HUES6 (cell line): ENCODE data around the gene CENATAC.
"Not testable (repeated sequence)": the region's sequence is repeated elsewhere in the genome, so short reads cannot be mapped to it uniquely, and the experiment has no call there.

Experiments
- H3K27ac ChIP-seq: 2 replicates; pipeline ENCODE4 v1.7.0; 2013; ENCODE audit warnings: low read depth, mild to moderate bottlenecking, low read length, inconsistent platforms
- H3K27me3 ChIP-seq: 2 replicates; pipeline ENCODE4 v1.6.1; 2013; ENCODE audit warnings: low read length; ENCODE audit not compliant: control insufficient read depth, insufficient read depth
- H3K36me3 ChIP-seq: 2 replicates; pipeline ENCODE4 v1.6.1; 2013; ENCODE audit warnings: low read length; ENCODE audit not compliant: control insufficient read depth, insufficient read depth
- H3K4me1 ChIP-seq: 2 replicates; pipeline ENCODE4 v1.6.1; 2013; ENCODE audit warnings: low read length; ENCODE audit not compliant: control insufficient read depth, insufficient read depth
- H3K4me3 ChIP-seq: 2 replicates; pipeline ENCODE4 v1.5.1; 2013; ENCODE audit warnings: low read depth, low read length
- H3K9ac ChIP-seq: one replicate; pipeline ENCODE4 v1.6.1; 2013; ENCODE audit warnings: mild to moderate bottlenecking, low read length
- H3K9me3 ChIP-seq: 2 replicates; pipeline ENCODE4 v1.6.1; 2013; ENCODE audit warnings: low read depth, low read length; ENCODE audit not compliant: control insufficient read depth, insufficient read depth

Gene CENATAC

GRCh38 chr11:118969508-118969907, 28.4 kb upstream of the CENATAC start:
- H3K36me3 ChIP-seq, H3K27me3 ChIP-seq, H3K4me1 ChIP-seq, H3K9me3 ChIP-seq, H3K27ac ChIP-seq, H3K4me3 ChIP-seq, H3K9ac ChIP-seq: not testable (repeated sequence)

DNA sequence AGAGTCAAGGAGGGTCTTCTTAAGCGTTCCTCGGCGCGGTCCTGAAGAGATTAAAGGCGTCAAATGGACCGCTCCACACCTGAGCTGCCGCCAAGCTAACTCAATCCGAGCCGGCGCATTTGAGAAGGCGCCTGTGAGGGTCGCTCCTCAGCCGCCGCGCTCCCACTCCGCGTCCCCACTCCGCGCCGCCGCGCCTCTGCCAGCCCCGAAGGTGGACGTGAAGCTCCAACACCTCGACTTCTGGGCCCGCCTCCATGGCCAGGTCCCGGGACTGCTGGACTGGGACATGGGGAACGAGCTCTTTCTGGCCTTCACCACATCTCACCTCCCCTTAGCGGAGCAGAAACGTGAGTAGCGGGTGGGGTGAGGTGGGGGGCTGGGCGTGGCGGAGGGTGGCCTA, 26.3 kb upstream of the CENATAC start, which contains the start of gene FOXR1:
TSS of gene FOXR1 (plus strand) at position 116 of the 400 bp plus-strand sequence. CDS start at position 287, 171 bp downstream.
- Histone ChIP-seq H3K4me3 (no peak within 1 kb of the TSS), H3K27me3 (0 out of 2 replicates have a peak, but pooled peaks cover 6% of the 10 kb centered on the region), H3K9ac (no peak within 1 kb of the TSS), H3K36me3 (no peaks in the 10 kb centered on the region), H3K27ac (no peak within 1 kb of the TSS), H3K9me3 (no peaks in the 10 kb centered on the region), H3K4me1 (no peaks in the 10 kb centered on the region)

GRCh38 chr11:118973985-118974384, 24.0 kb upstream of the CENATAC start:
- Histone ChIP-seq H3K36me3 (no peaks in the 10 kb centered on the region), H3K9me3 (no peaks in the 10 kb centered on the region), H3K4me1 (no peaks in the 10 kb centered on the region), H3K4me3 (no peak overlapping the region), H3K27ac (no peak overlapping the region), H3K9ac (no peak overlapping the region), H3K27me3 (0 out of 2 replicates have a peak, but pooled peaks cover 6% of the 10 kb centered on the region)

- Histone ChIP-seq H3K4me3 (no peak overlapping the region), H3K4me1 (peaks cover 16% of the 10 kb centered on the region), H3K9ac (no peak overlapping the region), H3K27ac (no peak overlapping the region), H3K9me3 (no peaks in the 10 kb centered on the region), H3K27me3 (peaks cover 6% of the 10 kb centered on the region; the same call in 1 of the 2 replicates), H3K36me3 (no peaks in the 10 kb centered on the region)
Measured at GRCh38 chr11:118975771-118976709, 21.9 kb upstream of the CENATAC start.

DNA sequence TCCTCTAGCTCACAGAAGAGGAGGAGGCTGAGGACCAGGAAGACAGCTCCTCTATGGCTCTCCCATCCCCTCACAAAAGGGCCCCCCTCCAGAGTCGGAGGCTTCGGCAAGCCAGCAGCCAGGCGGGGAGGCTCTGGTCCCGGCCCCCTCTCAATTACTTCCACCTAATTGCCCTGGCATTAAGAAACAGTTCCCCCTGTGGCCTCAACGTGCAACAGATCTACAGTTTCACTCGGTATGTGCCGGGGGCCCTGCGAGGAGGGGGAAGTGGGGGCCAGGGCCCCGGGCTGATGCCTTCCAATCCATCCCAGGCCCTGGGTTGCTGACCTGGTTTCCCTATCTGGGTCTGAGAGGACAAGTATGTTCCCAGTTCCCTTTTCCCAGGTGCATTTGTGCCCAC, 18.5 kb upstream of the CENATAC start:
- Histone ChIP-seq H3K9me3 (no peaks in the 10 kb centered on the region), H3K36me3 (no peaks in the 10 kb centered on the region), H3K4me3 (no peak overlapping the region), H3K27me3 (peaks cover 6% of the 10 kb centered on the region; the same call in 1 of the 2 replicates), H3K9ac (no peak overlapping the region), H3K27ac (no peak overlapping the region), H3K4me1 (peaks cover 16% of the 10 kb centered on the region)

- peak overlapping the region; percentile 27; the same call in 1 of the 2 replicates for H3K4me3 ChIP-seq
- no peaks in the 10 kb centered on the region for H3K9me3 ChIP-seq
- peaks cover 6% of the 10 kb centered on the region; the same call in 1 of the 2 replicates for H3K27me3 ChIP-seq
- H3K27ac ChIP-seq: no peak overlapping the region
- peaks cover 16% of the 10 kb centered on the region for H3K4me1 ChIP-seq
- H3K9ac ChIP-seq: no peak overlapping the region
- H3K36me3 ChIP-seq: no peaks in the 10 kb centered on the region
Measured at GRCh38 chr11:118980191-118980881, 17.6 kb upstream of the CENATAC start.

DNA sequence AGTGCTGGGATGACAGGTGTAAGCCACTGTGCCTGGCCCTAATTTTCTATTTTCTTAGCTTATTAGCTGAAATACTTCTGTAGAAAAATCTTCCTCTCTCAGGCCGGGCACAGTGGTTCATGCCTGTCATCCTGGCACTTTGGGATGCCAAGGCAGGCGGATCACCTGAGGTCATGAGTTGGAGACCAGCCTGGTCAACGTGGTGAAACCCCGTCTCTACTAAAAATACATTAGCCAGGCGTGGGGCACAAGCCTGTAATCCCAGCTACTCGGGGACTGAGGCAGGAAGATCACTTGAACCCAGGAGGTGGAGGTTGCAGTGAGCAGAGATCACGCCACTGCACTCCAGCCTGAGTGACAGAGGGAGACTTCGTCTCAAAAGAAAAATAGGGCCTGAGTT, 13.6 kb upstream of the CENATAC start:
- not testable (repeated sequence) for H3K9ac ChIP-seq, H3K36me3 ChIP-seq, H3K27ac ChIP-seq, H3K27me3 ChIP-seq, H3K4me3 ChIP-seq, H3K9me3 ChIP-seq
- peaks cover 13% of the 10 kb centered on the region for H3K4me1 ChIP-seq

GRCh38 chr11:118984825-118985224, 13.1 kb upstream of the CENATAC start:
- Histone ChIP-seq H3K27me3 (no peaks in the 10 kb centered on the region; the same call in 1 of the 2 replicates), H3K27ac (no peak overlapping the region), H3K36me3 (no peaks in the 10 kb centered on the region), H3K4me3 (no peak overlapping the region), H3K4me1 (peaks cover 10% of the 10 kb centered on the region), H3K9me3 (no peaks in the 10 kb centered on the region), H3K9ac (no peak overlapping the region)

DNA sequence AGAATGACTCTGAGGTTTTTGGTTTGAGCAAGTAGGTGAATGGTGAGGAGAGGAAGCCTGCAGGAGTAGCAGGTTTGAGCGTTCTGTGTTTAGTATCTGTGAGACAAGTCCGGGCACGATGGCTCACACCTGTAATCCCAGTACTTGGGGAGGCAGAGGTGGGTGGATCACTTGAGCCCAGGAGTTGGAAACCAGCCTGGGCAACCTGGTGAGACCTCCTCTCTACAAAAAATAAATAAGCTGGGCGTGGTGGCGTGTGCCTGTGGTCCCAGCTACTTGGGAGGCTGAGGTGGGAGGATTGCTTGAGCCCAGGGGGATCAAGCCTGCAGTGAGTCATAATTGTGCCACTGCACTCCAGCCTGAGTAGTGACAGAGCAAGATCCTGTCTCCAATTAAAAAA, 9.7 kb upstream of the CENATAC start:
- Histone ChIP-seq H3K9me3 (peaks cover 6% of the 10 kb centered on the region; the same call in 1 of the 2 replicates), H3K36me3 (0 out of 2 replicates have a peak, but pooled peaks cover under 1% of the 10 kb centered on the region), H3K4me1 (no peaks in the 10 kb centered on the region; the same call in 1 of the 2 replicates), H3K27ac (no peak overlapping the region), H3K9ac (no peak overlapping the region), H3K27me3 (no peaks in the 10 kb centered on the region), H3K4me3 (no peak overlapping the region)

GRCh38 chr11:118991486-118992038, 6.4 kb upstream of the CENATAC start:
- not testable (repeated sequence) for H3K4me1 ChIP-seq, H3K27ac ChIP-seq, H3K9me3 ChIP-seq, H3K36me3 ChIP-seq, H3K27me3 ChIP-seq, H3K9ac ChIP-seq, H3K4me3 ChIP-seq
